Left lung (tissue), 10 donors: ENCODE measurements around the gene HOXD12. TPM values are rescaled to one million over a fixed set of nuclear protein-coding genes. Genes with fewer than 3 reads are reported as not detected.

ENCODE experiments used
- ATAC-seq: fragments of 200-7000 bp; cut with Tn5 transposase; one replicate; pipeline ENCODE4 v1.9.1; 2020; ENCODE audit warnings: moderate library complexity
- DNase-seq, 4 donors: peaks; one replicate each; pipeline ENCODE4 v3.0.0-alpha.2; 2013 to 2020
- H3K27ac ChIP-seq, 2 donors: fragments of 200-600 bp; sonication (generic) in 1 of 2; one replicate each; pipeline versions ENCODE4 v1.5.0 to v1.8.0; 2020 to 2021
- H3K27me3 ChIP-seq, 2 donors: fragments of 200-600 bp; sonication (generic) in 1 of 2; one replicate each; pipeline versions ENCODE4 v1.5.0 to v1.8.0; 2020 to 2021
- H3K36me3 ChIP-seq, 2 donors: fragments of 200-600 bp; sonication (generic) in 1 of 2; one replicate each; pipeline versions ENCODE4 v1.5.0 to v1.8.0; 2020 to 2021
- H3K4me1 ChIP-seq, 2 donors: fragments of 200-600 bp; one replicate each; pipeline ENCODE4 v1.8.0; 2021
- H3K4me3 ChIP-seq, 2 donors: fragments of 200-600 bp; sonication (generic) in 1 of 2; one replicate each; pipeline versions ENCODE4 v1.5.0 to v1.8.0; 2020 to 2021; ENCODE audit warnings: mild to moderate bottlenecking in 1 of 2
- H3K9me3 ChIP-seq, 2 donors: fragments of 200-600 bp; sonication (generic) in 1 of 2; one replicate each; pipeline versions ENCODE4 v1.5.0 to v1.8.0; 2020 to 2021
- CTCF ChIP-seq, 2 donors: fragments of 200-600 bp; sonication (generic) in 1 of 2; IDR thresholded peaks; one replicate each; pipeline versions ENCODE4 v1.5.0 to v1.8.0; 2021; ENCODE audit warnings: antibody characterized with exemption in 2 of 2
- intact Hi-C, 2 donors: fragments of 100-400 bp; cut with DNase I; formaldehyde crosslinking; loops; one replicate each; pipeline versions ENCODE4 v1.11.2 to v1.14.2; 2022
- polyA plus RNA-seq, 6 donors: library from polyadenylated mRNA; unstranded; fragments of 120-200 nt; gene quantifications; one replicate each; pipeline ENCODE4 v1.2.1, GENCODE V29; 2013; ENCODE audit not compliant: insufficient read length in 6 of 6
- total RNA-seq, 2 donors: library from RNA; stranded (reverse); fragmentation: NEBNext Ultra II Directional; extraction: Animal tissue kit (Norgen Biotek cat#: 25700); gene quantifications; one replicate each; pipeline ENCODE4 v1.2.1, GENCODE V29; 2021
- donor health status: DM: no; HTN: yes; CAD: no.
- donor health status: DM: no; HTN: no; CAD: no.

The HOXD12 gene
- total and polyA plus RNA-seq, 8 donors = not detected

GRCh38 chr2:176111309-176111663 lies 11.7 kb downstream of the HOXD12 start:
- peak in 1 of 2 donors; percentile 30 for TF ChIP-seq CTCF (IDR thresholded peaks at IDR 0.05)
- no peak overlapping the region for H3K4me3 ChIP-seq
- no peaks in the 10 kb centered on the region for H3K9me3 ChIP-seq
- H3K36me3 ChIP-seq = no peaks in the 10 kb centered on the region
- intact Hi-C loops = no loop called here
- peaks cover 0 to 10% of the 10 kb centered on the region in 2 donors for H3K4me1 ChIP-seq
- peak; percentile 60 for ATAC-seq
- peak in 1 of 4 donors; percentile 66 for DNase-seq
- peaks cover 98 to 100% of the 10 kb centered on the region in 2 donors for H3K27me3 ChIP-seq
- H3K27ac ChIP-seq = no peak overlapping the region

- Histone ChIP-seq H3K4me1 (peaks cover 0 to 4% of the 10 kb centered on the region in 2 donors), H3K27me3 (peaks cover 98 to 100% of the 10 kb centered on the region in 2 donors), H3K9me3 (no peaks in the 10 kb centered on the region), H3K27ac (no peak overlapping the region), H3K36me3 (no peaks in the 10 kb centered on the region), H3K4me3 (no peak overlapping the region)
- no peak for ATAC-seq
- DNase-seq = no peak
- intact Hi-C loops = no loop called here
- no peak for TF ChIP-seq CTCF (IDR thresholded peaks at IDR 0.05)
Measured at GRCh38 chr2:176111846-176112374, 12.3 kb downstream of the HOXD12 start.

GRCh38 chr2:176112375-176113302 lies 13.0 kb downstream of the HOXD12 start:
- intact Hi-C loops = no loop called here
- H3K4me3 ChIP-seq = no peak overlapping the region
- no peaks in the 10 kb centered on the region for H3K36me3 ChIP-seq
- no peak for TF ChIP-seq CTCF (IDR thresholded peaks at IDR 0.05)
- ATAC-seq (no peak), DNase-seq (peak in 1 of 4 donors; percentile 71)
- H3K27ac ChIP-seq = no peak overlapping the region
- H3K27me3 ChIP-seq = peaks cover 100% of the 10 kb centered on the region in 2 donors
- H3K4me1 ChIP-seq = no peaks in the 10 kb centered on the region
- no peaks in the 10 kb centered on the region for H3K9me3 ChIP-seq

GRCh38 chr2:176114120-176114929 lies 14.7 kb downstream of the HOXD12 start:
- ATAC-seq (no peak), DNase-seq (no peak)
- Histone ChIP-seq H3K36me3 (no peaks in the 10 kb centered on the region), H3K9me3 (no peaks in the 10 kb centered on the region), H3K27me3 (peaks cover 99 to 100% of the 10 kb centered on the region in 2 donors), H3K27ac (no peak overlapping the region), H3K4me3 (no peak overlapping the region), H3K4me1 (no peaks in the 10 kb centered on the region)
- no peak for TF ChIP-seq CTCF (IDR thresholded peaks at IDR 0.05)
- intact Hi-C loops = no loop called here
